Tibial nerve (tissue), 4 donors: ENCODE results near the gene RICTOR.

Experiments
- EP300 ChIP-seq, 2 donors: sonication (generic); formaldehyde crosslinking; IDR thresholded peaks; one replicate each; pipeline ENCODE4 v1.6.1; 2017; ENCODE audit warnings: antibody characterized with exemption in 2 of 2, mild to moderate bottlenecking in 1 of 2
- TF ChIP-seq, protein P1 (sequence below), 5 experiments: fragments of 200-600 bp in 3 of 5; fragments of 450-650 bp in 2 of 5; sonication (generic) in 3 of 5; IDR thresholded peaks; one replicate each; pipeline ENCODE4 v1.5.1; 2016 to 2019; ENCODE audit warnings: antibody characterized with exemption in 5 of 5, mild to moderate bottlenecking in 3 of 5, moderate library complexity in 2 of 5

DNA sequence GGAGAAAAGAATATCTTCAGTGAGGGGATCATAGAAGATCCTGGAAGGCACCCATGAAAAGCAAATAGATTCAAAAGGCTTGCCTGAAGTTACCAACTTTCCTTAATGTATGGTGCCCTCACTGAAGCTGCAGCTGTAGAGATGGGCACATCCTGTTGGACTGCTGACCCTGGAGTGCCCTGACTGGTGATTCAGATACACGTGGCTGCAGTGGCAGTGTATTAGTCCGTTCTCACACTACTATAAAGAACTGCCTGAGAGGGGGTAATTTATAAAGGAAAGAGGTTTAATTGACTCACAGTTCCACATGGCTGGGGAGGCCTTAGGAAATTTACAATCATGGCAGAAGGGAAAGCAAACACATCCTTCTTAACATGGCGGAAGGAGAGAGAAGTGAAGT lies 148.1 kb downstream of the RICTOR start:
- TF ChIP-seq, protein P1, sequence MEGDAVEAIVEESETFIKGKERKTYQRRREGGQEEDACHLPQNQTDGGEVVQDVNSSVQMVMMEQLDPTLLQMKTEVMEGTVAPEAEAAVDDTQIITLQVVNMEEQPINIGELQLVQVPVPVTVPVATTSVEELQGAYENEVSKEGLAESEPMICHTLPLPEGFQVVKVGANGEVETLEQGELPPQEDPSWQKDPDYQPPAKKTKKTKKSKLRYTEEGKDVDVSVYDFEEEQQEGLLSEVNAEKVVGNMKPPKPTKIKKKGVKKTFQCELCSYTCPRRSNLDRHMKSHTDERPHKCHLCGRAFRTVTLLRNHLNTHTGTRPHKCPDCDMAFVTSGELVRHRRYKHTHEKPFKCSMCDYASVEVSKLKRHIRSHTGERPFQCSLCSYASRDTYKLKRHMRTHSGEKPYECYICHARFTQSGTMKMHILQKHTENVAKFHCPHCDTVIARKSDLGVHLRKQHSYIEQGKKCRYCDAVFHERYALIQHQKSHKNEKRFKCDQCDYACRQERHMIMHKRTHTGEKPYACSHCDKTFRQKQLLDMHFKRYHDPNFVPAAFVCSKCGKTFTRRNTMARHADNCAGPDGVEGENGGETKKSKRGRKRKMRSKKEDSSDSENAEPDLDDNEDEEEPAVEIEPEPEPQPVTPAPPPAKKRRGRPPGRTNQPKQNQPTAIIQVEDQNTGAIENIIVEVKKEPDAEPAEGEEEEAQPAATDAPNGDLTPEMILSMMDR (IDR thresholded peaks at IDR 0.05), result no peak
- no peak for TF ChIP-seq EP300 (IDR thresholded peaks at IDR 0.05)
